GM23248 (cell line): Measurements from ENCODE around the gene CFAP54.

ENCODE experiments used
- EZH2 ChIP-seq: fragments of 200-600 bp; sonication (generic); IDR thresholded peaks from 2 replicates; pipeline ENCODE4 v1.6.1; 2018; ENCODE audit warnings: antibody characterized with exemption, mild to moderate bottlenecking; ENCODE audit not compliant: insufficient read depth, poor library complexity, severe bottlenecking
- EZH2phosphoT487 ChIP-seq: fragments of 200-600 bp; sonication (generic); IDR thresholded peaks from 2 replicates; pipeline ENCODE4 v1.6.1; 2018; ENCODE audit warnings: antibody characterized with exemption, moderate library complexity, mild to moderate bottlenecking, low read depth; ENCODE audit not compliant: insufficient read depth

- TF ChIP-seq EZH2 (no peak), EZH2phosphoT487 (no peak)
These were observed 31.4 kb downstream of the CFAP54 start for GRCh38 chr12:96520767-96521166.
